ENCODE measurements around the gene EPHB1. TPM values are rescaled to one million over a fixed set of nuclear protein-coding genes. Genes with fewer than 3 reads are reported as not detected.

The EPHB1 gene
- total and polyA plus RNA-seq, 2 donors (not counting 3 experiments of a cell fraction or from before 2014, with no cell fraction given): 1.3 to 5.2 TPM

DNA sequence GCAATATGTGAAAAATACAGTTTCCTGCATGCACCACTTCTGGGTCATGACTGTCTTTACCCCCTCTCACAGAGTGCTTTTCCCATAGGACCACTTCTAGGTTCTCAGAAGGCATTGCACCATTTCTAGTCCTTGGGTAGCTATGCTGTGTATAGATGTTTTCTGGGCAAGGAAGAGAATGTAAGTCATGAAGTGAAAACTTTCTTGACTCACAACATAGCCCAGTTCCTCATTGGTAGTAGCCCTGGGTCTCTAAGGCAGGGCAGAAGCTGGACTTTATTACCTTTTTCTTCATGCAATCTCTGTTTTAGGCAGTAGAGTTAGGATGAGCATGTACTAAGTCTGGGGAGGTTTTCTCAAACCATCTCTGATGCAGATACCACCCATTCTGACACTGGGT is 203.1 kb downstream of the EPHB1 start:
- no peak overlapping the region for H3K27ac ChIP-seq (ENCODE audit: insufficient read depth, low read depth, low read length)
- intact Hi-C loops (cut with micrococcal nuclease) (no loop called here), dilution Hi-C loops (cut with MboI; ENCODE audit: extremely low pct_ligation_motif_present, low sequenced_read_pairs) (no loop called here)
- no peaks in the 10 kb centered on the region for H3K36me3 ChIP-seq (ENCODE audit: control insufficient read depth in 2 of 2, extremely low read depth in 1 of 2, insufficient read depth in 2 of 2, low read length in 2 of 2)
- H3K9me1 ChIP-seq (replicated peaks; ENCODE audit: control insufficient read depth, extremely low read depth, insufficient read depth, low read length): no peaks in the 10 kb centered on the region
- no peaks in the 10 kb centered on the region for H3K27me3 ChIP-seq (ENCODE audit: control insufficient read depth in 2 of 2, insufficient read depth in 2 of 2, low read length in 2 of 2)
- no peak for TF ChIP-seq JUN (IDR thresholded peaks at IDR 0.05; ENCODE audit: borderline replicate concordance, insufficient read depth, insufficient read length, low read depth)
- TF ChIP-seq EZH2 (IDR thresholded peaks at IDR 0.05; ENCODE audit: borderline replicate concordance, low read depth, low read length, severe bottlenecking): no peak
- TF ChIP-seq, protein P1, sequence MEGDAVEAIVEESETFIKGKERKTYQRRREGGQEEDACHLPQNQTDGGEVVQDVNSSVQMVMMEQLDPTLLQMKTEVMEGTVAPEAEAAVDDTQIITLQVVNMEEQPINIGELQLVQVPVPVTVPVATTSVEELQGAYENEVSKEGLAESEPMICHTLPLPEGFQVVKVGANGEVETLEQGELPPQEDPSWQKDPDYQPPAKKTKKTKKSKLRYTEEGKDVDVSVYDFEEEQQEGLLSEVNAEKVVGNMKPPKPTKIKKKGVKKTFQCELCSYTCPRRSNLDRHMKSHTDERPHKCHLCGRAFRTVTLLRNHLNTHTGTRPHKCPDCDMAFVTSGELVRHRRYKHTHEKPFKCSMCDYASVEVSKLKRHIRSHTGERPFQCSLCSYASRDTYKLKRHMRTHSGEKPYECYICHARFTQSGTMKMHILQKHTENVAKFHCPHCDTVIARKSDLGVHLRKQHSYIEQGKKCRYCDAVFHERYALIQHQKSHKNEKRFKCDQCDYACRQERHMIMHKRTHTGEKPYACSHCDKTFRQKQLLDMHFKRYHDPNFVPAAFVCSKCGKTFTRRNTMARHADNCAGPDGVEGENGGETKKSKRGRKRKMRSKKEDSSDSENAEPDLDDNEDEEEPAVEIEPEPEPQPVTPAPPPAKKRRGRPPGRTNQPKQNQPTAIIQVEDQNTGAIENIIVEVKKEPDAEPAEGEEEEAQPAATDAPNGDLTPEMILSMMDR (IDR thresholded peaks at IDR 0.05; ENCODE audit: extremely low read depth in 1 of 2, insufficient read depth in 1 of 2, low read depth in 1 of 2, low read length in 2 of 2): no peak
- no peak for TF ChIP-seq POLR2AphosphoS5 (IDR thresholded peaks at IDR 0.05; ENCODE audit: insufficient read depth, low read depth, low read length)
- TF ChIP-seq GATA2 (IDR thresholded peaks at IDR 0.05; ENCODE audit: insufficient read depth, insufficient read length, low read depth, low read length): no peak
- no peak for TF ChIP-seq POLR2A (IDR thresholded peaks at IDR 0.05; ENCODE audit: low read depth, low read length)
- TF ChIP-seq, protein P2, sequence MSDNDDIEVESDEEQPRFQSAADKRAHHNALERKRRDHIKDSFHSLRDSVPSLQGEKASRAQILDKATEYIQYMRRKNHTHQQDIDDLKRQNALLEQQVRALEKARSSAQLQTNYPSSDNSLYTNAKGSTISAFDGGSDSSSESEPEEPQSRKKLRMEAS (IDR thresholded peaks at IDR 0.05; ENCODE audit: insufficient read depth, insufficient read length): no peak
- TF ChIP-seq FOS (IDR thresholded peaks at IDR 0.05; ENCODE audit: borderline replicate concordance, insufficient read depth, low read length): no peak
- no peak for TF ChIP-seq MYC (IDR thresholded peaks at IDR 0.05; ENCODE audit: low read depth, low read length)
- no peak overlapping the region for H3K9ac ChIP-seq (replicated peaks; ENCODE audit: extremely low read depth, insufficient read depth, low read length)
- no peaks in the 10 kb centered on the region for H3K79me2 ChIP-seq (ENCODE audit: control insufficient read depth, insufficient read depth, low read length)
- POLR2A ChIA-PET: no interaction called here
- no peak overlapping the region for H3K4me3 ChIP-seq (replicated peaks in 1 of 3; ENCODE audit: insufficient read depth in 1 of 3, low read depth in 1 of 3, low read length in 3 of 3)
- H3K4me2 ChIP-seq (ENCODE audit: insufficient read depth, low read length): no peak overlapping the region
- H3K9me3 ChIP-seq (replicated peaks; ENCODE audit: control insufficient read depth, insufficient read depth, low read length): no peaks in the 10 kb centered on the region
- no peak overlapping the region for H2AFZ ChIP-seq (ENCODE audit: low read depth, low read length)
- CTCF ChIA-PET: no interaction called here
- no peaks in the 10 kb centered on the region for H4K20me1 ChIP-seq (replicated peaks; ENCODE audit: control insufficient read depth, extremely low read depth, insufficient read depth, low read length)
- DNase-seq (ENCODE audit: low read depth, low spot score) (no peak), FAIRE-seq (no peak)
- no TSS peak for BruUV-seq (replicated peaks)
- H3K4me1 ChIP-seq (ENCODE audit: control insufficient read depth, extremely low read depth, insufficient read depth, low read length): no peaks in the 10 kb centered on the region
